Measurements from ENCODE around the gene NAPA. TPM values are rescaled to one million over a fixed set of nuclear protein-coding genes. Genes with fewer than 3 reads are reported as not detected.

NAPA gene
- polyA plus RNA-seq, 1 donor from 2014 or later: 95.3 TPM

- Mint-ChIP-seq H3K27me3 (peaks cover 31% of the 10 kb centered on the region), H3K4me3 (no peak overlapping the region), H3K4me1 (peaks cover 0 to 3% (median 0%) of the 10 kb centered on the region in 3 donors), H3K9me3 (peaks cover 5 to 9% (median 8%) of the 10 kb centered on the region in 3 donors), H3K36me3 (no peaks in the 10 kb centered on the region), H3K27ac (no peak overlapping the region)
Observed at GRCh38 chr19:47456721-47457474, 58.0 kb downstream of the NAPA start.

- Mint-ChIP-seq H3K36me3 (no peaks in the 10 kb centered on the region), H3K27ac (no peak overlapping the region), H3K4me3 (no peak overlapping the region), H3K9me3 (peaks cover 5 to 8% (median 6%) of the 10 kb centered on the region in 3 donors), H3K4me1 (peaks cover 0 to 8% (median 4%) of the 10 kb centered on the region in 3 donors), H3K27me3 (peaks cover 48% of the 10 kb centered on the region)
Observed at GRCh38 chr19:47450478-47450877, 64.4 kb downstream of the NAPA start.

DNA sequence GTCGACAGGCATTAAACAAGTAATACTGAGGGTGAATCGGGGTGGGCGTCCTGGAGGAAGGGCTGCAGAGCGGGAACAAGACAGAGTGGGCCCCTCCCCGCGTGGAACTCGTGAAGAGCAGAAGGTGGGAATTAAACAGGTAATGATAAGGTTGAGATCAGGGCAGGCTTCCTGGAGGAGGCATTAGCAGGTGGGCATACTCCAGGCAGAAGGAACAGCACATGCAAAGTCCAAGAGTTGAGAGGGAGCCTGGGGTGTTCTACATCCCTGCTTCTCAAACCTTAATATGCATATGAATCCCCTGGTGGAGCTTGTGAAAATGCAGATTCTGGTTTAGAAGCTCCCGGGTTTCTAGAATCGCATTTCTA lies 66.5 kb downstream of the NAPA start:
- peaks cover 2 to 6% (median 4%) of the 10 kb centered on the region in 3 donors for H3K9me3 Mint-ChIP-seq
- H3K4me3 Mint-ChIP-seq: peak overlapping the region in 1 of 4 donors; percentile 55
- peaks cover 6 to 14% (median 13%) of the 10 kb centered on the region in 3 donors for H3K4me1 Mint-ChIP-seq
- peak overlapping the region in 1 of 3 donors; percentile 58 for H3K27ac Mint-ChIP-seq
- no peaks in the 10 kb centered on the region for H3K36me3 Mint-ChIP-seq
- H3K27me3 Mint-ChIP-seq: peaks cover 55% of the 10 kb centered on the region

DNA sequence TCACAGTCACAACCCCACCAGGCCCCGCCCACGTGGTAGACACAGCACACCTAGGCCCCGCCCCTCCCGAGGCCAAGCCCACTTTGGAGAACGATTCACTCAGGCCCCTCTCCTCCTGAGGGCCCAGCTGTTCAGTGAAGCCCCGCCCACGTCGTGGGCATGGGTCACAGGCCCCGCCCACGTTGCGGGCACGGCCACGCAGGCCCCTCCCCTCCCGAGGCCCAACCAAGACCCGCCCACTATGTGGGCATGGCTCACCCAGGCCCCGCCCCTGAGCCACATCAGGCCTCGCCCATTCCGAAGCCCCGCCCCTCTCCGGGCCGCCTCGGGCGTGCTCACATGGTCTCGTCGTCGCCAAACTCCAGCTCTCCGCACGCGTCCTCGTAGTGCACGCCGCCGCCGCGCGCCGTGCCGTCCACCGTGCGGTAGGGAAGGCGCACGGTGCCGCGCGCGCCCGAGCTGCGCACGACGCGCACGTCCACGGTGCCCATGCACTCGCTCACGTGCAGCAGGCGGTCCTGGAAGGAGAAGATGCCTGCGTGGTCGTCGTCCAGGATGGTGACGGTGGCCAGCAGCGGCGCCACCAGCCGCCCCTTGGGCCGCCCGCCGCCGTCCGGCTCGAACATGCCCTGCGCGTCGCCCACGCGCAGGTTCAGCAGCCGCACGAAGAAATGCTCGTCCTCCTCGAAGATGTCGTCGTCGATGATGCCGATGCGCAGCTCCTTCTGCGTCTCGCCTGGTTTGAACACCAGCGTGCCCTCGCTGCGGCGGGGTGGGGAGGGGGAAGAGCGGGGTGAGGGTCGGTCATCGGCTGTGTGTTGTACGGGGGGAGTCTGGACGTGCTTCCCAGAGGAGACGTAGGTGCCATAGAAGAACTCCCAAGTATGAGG lies 67.1 kb downstream of the NAPA start:
- Mint-ChIP-seq H3K36me3 (no peaks in the 10 kb centered on the region), H3K4me3 (peak overlapping the region in 1 of 4 donors; percentile 55), H3K9me3 (peaks cover 2 to 7% (median 4%) of the 10 kb centered on the region in 3 donors), H3K27me3 (peaks cover 58% of the 10 kb centered on the region), H3K27ac (peak overlapping the region in 1 of 3 donors; percentile 58), H3K4me1 (peaks cover 6 to 14% (median 13%) of the 10 kb centered on the region in 3 donors)

GRCh38 chr19:47446534-47447469 lies 68.1 kb downstream of the NAPA start:
- Mint-ChIP-seq H3K27me3 (peaks cover 58% of the 10 kb centered on the region), H3K4me1 (peaks cover 6 to 14% (median 13%) of the 10 kb centered on the region in 3 donors), H3K36me3 (no peaks in the 10 kb centered on the region), H3K4me3 (peak overlapping the region in 2 of 4 donors; percentile 73 to 91), H3K9me3 (peaks cover 2 to 7% (median 4%) of the 10 kb centered on the region in 3 donors), H3K27ac (peak overlapping the region in 1 of 3 donors; percentile 9)

GRCh38 chr19:47445937-47446402 lies 68.9 kb downstream of the NAPA start:
- Mint-ChIP-seq H3K9me3 (peaks cover 2 to 7% (median 4%) of the 10 kb centered on the region in 3 donors), H3K27me3 (peaks cover 60% of the 10 kb centered on the region), H3K4me1 (peaks cover 6 to 14% (median 13%) of the 10 kb centered on the region in 3 donors), H3K36me3 (no peaks in the 10 kb centered on the region), H3K4me3 (peak overlapping the region in 2 of 4 donors; percentile 2 to 91), H3K27ac (peak overlapping the region in 1 of 3 donors; percentile 89)

GRCh38 chr19:47445527-47445926 lies 69.3 kb downstream of the NAPA start:
- Mint-ChIP-seq H3K27ac (peak overlapping the region in 1 of 3 donors; percentile 89), H3K27me3 (peaks cover 60% of the 10 kb centered on the region), H3K9me3 (peaks cover 2 to 7% (median 4%) of the 10 kb centered on the region in 3 donors), H3K4me1 (peaks cover 6 to 14% (median 13%) of the 10 kb centered on the region in 3 donors), H3K36me3 (no peaks in the 10 kb centered on the region), H3K4me3 (peak overlapping the region in 3 of 4 donors; percentile 41 to 91 (median 91))

- peak overlapping the region in 1 of 3 donors; percentile 85 for H3K27ac Mint-ChIP-seq
- H3K4me3 Mint-ChIP-seq: no peak overlapping the region
- peaks cover 55% of the 10 kb centered on the region for H3K27me3 Mint-ChIP-seq
- peaks cover 2 to 7% (median 4%) of the 10 kb centered on the region in 3 donors for H3K9me3 Mint-ChIP-seq
- H3K4me1 Mint-ChIP-seq: peaks cover 6 to 14% (median 13%) of the 10 kb centered on the region in 3 donors
- H3K36me3 Mint-ChIP-seq: no peaks in the 10 kb centered on the region
Observed at GRCh38 chr19:47444388-47444821, 70.5 kb downstream of the NAPA start.

- Mint-ChIP-seq H3K4me1 (peaks cover 6 to 14% (median 13%) of the 10 kb centered on the region in 3 donors), H3K27ac (peak overlapping the region in 1 of 3 donors; percentile 21), H3K4me3 (no peak overlapping the region), H3K27me3 (peaks cover 55% of the 10 kb centered on the region), H3K9me3 (peaks cover 2 to 7% (median 4%) of the 10 kb centered on the region in 3 donors), H3K36me3 (no peaks in the 10 kb centered on the region)
Observed at GRCh38 chr19:47443331-47443730, 71.5 kb downstream of the NAPA start.

DNA sequence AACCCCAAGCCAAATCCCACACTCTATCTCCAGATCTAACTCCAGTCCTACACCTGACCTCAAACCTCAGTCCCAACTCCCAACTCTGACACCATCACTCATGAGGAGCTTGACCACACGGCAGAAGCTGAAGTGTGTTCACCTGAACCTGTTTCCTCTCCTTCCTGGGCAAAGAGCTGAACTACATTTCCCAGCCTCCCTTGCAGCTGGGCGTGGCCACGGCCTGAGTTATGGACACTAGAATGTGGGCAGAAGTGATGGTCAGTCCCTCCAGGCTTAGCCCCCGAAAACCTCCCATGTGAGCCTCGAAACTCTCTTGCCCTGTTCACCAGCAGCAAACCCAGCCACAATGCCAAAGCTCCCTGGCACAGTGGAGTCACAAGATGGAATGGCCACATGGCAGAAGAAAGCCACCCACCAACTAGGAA lies 76.1 kb downstream of the NAPA start:
- Mint-ChIP-seq H3K4me1 (peaks cover 1 to 6% (median 2%) of the 10 kb centered on the region in 3 donors), H3K27ac (no peak overlapping the region), H3K36me3 (no peaks in the 10 kb centered on the region), H3K27me3 (peaks cover 54% of the 10 kb centered on the region), H3K9me3 (peaks cover 0 to 2% (median 0%) of the 10 kb centered on the region in 3 donors), H3K4me3 (peak overlapping the region in 1 of 4 donors; percentile 36)

Other genes starting within 250 kb of the NAPA start
- gene INAFM1, start 240.2 kb downstream of the NAPA start, polyA plus RNA-seq: 2.3 TPM
- gene C5AR1, start 205.2 kb downstream of the NAPA start, polyA plus RNA-seq: 0.30 TPM
- 0.06 TPM for gene C5AR2, start 182.9 kb downstream of the NAPA start, polyA plus RNA-seq
- 13.3 TPM for gene DHX34, start 165.7 kb downstream of the NAPA start, polyA plus RNA-seq
- not detected for gene MEIS3, start 95.5 kb downstream of the NAPA start, polyA plus RNA-seq
- not detected for gene SLC8A2, start 43.2 kb downstream of the NAPA start, polyA plus RNA-seq
- 6.5 TPM for gene KPTN, start 30.8 kb downstream of the NAPA start, polyA plus RNA-seq
- gene ZNF541, start 58.1 kb upstream of the NAPA start, polyA plus RNA-seq: not detected
- 0.71 TPM for gene BICRA, start 94.1 kb upstream of the NAPA start, polyA plus RNA-seq
- gene EHD2, start 198.4 kb upstream of the NAPA start, polyA plus RNA-seq: not detected
- gene NOP53, start 230.5 kb upstream of the NAPA start, polyA plus RNA-seq: 304 TPM

Measured in IgD-negative memory B cell (primary cell).